Stimulated activated CD4-positive, alpha-beta T cell treated with anti-CD3 and anti-CD28 coated beads, Interleukin-4, amount 100 ng/mL, for 4 hours (primary cell): ENCODE data around the gene ELOB.

Source experiments
- DNase-seq, 2 experiments: peaks; one replicate each; pipeline ENCODE4 v3.0.0-alpha.2; 2020

ELOB gene

DNA sequence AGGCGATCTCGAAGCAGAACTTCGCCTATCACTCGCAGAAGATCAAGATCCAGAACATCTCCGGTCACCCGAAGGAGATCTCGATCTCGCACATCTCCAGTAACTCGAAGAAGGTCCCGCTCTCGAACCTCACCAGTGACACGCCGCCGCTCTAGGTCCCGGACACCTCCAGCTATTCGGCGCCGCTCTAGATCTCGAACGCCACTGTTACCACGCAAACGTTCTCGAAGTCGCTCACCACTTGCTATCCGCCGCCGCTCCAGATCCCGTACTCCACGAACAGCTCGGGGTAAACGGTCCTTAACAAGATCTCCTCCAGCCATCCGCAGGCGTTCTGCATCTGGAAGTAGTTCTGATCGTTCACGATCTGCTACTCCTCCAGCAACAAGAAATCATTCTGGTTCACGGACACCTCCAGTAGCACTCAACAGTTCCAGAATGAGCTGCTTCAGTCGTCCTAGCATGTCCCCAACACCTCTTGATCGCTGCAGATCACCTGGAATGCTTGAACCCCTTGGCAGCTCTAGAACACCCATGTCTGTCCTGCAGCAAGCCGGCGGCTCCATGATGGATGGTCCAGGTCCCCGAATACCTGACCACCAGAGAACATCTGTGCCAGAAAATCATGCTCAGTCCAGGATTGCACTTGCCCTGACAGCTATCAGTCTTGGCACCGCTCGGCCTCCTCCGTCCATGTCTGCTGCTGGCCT is 10.5 kb downstream of the ELOB start:
- no peak for DNase-seq

DNA sequence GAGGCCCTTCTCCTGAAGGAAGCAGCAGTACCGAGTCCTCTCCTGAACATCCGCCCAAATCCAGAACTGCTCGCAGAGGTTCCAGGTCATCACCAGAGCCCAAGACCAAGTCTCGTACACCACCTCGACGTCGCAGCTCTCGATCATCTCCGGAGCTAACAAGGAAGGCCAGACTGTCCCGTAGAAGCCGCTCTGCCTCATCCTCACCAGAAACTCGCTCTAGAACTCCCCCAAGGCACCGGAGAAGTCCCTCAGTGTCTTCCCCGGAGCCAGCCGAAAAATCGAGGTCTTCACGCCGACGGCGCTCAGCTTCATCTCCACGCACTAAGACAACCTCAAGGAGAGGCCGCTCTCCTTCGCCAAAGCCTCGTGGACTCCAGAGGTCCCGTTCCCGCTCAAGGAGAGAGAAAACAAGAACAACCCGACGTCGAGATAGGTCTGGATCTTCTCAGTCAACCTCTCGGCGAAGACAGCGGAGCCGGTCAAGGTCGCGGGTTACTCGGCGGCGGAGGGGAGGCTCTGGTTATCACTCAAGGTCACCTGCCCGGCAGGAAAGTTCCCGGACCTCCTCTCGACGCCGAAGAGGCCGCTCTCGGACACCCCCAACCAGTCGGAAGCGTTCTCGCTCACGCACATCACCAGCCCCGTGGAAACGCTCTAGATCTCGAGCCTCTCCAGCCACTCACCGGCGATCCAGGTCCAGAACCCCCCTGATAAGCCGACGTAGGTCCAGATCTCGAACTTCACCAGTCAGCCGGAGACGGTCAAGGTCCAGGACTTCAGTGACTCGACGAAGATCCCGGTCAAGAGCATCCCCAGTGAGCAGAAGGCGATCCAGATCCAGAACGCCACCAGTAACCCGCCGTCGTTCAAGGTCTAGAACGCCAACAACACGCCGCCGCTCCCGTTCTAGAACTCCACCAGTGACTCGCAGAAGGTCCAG is 11.3 kb downstream of the ELOB start:
- DNase-seq: no peak

DNA sequence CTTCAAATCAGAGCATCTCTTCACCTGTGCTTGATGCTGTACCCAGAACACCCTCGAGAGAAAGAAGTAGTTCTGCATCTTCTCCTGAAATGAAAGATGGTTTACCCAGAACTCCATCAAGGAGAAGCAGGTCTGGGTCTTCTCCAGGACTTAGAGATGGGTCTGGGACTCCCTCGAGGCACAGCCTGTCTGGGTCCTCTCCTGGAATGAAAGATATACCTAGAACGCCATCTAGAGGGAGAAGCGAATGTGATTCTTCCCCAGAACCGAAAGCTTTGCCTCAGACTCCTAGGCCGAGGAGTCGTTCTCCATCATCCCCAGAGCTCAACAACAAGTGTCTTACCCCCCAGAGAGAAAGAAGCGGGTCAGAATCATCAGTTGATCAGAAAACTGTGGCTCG is 12.4 kb downstream of the ELOB start:
- DNase-seq: no peak

DNA sequence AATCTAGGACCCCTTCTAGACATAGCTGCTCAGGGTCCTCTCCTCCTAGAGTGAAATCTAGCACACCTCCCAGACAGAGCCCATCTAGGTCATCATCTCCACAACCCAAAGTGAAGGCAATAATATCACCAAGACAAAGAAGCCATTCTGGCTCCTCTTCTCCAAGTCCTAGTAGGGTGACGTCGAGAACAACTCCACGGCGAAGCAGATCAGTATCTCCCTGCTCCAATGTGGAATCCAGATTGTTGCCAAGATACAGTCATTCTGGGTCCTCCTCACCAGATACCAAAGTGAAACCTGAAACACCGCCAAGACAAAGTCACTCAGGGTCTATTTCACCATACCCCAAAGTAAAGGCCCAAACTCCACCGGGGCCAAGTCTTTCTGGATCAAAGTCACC is 13.9 kb downstream of the ELOB start:
- no peak for DNase-seq

DNA sequence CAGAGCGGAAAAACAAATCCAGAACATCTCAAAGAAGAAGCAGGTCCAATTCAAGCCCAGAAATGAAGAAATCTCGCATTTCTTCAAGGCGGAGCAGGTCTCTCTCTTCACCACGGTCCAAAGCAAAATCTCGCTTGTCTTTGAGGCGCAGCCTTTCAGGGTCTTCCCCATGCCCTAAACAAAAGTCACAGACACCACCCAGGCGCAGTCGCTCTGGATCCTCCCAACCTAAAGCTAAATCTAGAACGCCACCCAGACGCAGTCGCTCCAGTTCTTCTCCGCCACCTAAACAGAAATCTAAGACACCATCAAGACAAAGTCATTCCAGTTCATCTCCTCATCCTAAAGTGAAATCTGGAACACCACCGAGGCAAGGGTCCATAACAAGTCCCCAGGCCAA is 14.4 kb downstream of the ELOB start:
- DNase-seq: no peak

DNA sequence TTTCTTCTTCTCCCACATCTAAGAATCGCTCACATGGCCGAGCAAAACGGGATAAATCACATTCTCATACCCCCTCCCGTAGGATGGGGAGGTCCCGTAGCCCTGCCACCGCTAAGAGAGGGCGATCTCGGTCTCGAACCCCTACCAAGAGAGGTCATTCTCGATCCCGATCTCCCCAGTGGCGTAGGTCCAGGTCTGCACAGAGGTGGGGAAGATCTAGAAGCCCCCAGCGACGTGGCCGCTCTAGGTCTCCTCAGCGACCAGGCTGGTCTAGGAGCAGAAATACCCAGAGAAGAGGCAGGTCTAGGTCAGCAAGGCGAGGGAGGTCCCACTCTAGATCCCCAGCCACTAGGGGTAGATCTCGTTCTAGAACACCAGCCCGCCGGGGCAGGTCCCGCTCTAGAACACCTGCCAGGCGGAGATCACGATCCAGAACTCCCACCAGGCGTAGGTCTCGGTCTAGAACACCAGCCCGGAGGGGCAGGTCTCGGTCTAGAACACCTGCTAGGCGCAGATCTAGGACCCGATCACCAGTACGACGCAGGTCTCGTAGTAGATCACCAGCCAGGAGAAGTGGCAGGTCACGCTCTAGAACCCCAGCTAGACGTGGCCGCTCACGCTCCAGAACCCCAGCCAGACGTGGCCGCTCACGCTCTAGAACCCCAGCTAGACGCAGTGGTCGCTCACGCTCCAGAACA is 15.0 kb downstream of the ELOB start:
- DNase-seq: no peak

DNA sequence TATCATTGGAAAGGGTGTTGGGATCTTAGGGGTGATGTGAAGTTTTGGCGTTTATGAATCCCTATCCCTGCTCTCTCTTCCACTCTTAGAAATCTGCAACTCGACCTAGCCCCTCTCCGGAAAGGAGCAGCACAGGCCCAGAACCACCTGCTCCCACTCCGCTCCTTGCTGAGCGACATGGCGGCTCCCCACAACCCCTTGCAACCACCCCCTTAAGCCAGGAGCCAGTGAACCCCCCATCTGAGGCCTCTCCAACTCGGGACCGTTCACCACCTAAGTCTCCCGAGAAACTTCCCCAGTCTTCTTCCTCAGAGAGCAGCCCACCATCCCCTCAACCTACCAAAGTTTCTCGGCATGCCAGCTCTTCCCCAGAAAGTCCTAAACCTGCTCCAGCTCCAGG is 15.6 kb downstream of the ELOB start:
- DNase-seq: no peak

DNA sequence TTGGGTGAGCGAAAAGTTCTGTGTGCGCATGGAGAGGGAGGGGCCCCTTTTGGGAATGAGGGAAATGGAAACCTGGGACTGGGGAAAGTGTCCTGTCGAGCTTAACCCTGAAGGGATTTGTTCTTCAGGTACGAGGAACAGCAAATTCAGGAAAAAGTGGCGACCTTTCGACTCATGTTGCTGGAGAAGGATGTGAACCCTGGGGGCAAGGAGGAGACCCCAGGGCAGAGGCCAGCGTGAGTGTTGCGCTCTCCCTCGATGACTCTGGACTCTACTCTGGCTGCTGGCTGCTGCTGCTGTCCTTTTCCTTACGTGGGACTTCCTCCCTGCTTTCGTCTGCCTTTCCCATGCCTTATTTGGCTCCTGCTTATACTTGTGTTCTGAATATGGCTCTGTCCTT is 19.7 kb downstream of the ELOB start:
- no peak for DNase-seq

DNA sequence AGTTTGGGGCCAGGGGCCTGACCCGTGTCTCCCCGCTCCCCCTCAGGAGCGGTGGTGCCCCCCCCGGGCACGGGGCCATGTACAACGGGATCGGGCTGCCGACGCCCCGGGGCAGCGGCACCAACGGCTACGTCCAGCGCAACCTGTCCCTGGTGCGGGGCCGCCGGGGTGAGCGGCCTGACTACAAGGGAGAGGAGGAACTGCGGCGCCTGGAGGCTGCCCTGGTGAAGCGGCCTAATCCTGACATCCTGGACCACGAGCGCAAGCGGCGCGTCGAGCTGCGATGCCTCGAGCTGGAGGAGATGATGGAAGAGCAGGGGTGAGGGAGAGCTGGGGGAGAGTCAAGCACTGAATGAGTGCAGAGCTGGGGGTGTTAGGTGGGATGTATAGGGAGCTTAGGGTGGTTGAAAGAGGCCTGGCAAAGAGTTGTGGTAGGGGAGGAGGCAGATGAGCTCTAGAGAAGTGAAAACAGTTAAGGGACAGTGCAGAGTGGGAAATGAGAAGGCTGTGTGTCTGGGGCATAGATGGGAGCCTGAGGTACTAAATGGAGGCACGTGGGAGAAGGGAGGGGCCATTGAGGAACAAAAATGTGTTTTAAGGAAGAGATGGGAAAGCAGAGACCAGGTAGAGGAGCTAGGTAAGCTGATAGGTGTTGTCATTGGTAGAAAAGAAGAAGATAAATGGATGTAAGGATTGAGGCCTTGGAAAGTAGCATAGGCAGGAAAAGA is 20.6 kb downstream of the ELOB start:
- DNase-seq: no peak

DNA sequence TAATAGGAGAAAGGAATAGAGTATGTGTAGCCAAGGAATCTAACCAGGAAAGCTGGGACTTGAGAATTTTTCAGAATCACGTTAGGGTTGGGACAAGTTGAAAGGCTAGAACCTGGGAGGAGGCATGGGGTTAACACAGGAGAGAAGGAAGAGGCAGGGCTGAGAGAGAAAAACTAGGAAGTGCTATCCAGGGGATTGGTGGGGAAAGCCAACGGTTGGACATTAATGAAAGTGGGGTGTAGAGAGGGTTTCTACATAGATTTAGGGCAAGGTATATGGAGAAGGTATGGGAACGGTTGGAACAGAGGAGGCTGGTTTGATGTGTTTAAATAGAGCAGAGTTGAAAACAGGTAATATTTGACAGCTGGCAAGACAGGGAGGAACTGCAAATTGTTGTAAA is 21.9 kb downstream of the ELOB start:
- no peak for DNase-seq

DNA sequence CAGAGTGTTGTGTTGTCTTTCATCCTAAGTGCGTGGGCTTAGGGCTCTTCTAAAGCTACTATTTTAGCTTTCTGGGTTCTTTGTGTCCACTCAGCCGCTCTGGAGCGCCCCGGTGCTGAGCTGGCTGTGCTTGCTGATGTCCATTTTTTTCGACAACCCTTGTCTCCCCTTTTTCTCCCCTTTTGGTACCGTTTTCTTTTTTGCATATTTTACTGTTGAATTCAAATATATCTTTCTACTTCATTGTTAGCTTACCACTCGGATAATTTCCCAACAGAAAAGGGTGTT is 23.4 kb downstream of the ELOB start:
- no peak for DNase-seq

DNA sequence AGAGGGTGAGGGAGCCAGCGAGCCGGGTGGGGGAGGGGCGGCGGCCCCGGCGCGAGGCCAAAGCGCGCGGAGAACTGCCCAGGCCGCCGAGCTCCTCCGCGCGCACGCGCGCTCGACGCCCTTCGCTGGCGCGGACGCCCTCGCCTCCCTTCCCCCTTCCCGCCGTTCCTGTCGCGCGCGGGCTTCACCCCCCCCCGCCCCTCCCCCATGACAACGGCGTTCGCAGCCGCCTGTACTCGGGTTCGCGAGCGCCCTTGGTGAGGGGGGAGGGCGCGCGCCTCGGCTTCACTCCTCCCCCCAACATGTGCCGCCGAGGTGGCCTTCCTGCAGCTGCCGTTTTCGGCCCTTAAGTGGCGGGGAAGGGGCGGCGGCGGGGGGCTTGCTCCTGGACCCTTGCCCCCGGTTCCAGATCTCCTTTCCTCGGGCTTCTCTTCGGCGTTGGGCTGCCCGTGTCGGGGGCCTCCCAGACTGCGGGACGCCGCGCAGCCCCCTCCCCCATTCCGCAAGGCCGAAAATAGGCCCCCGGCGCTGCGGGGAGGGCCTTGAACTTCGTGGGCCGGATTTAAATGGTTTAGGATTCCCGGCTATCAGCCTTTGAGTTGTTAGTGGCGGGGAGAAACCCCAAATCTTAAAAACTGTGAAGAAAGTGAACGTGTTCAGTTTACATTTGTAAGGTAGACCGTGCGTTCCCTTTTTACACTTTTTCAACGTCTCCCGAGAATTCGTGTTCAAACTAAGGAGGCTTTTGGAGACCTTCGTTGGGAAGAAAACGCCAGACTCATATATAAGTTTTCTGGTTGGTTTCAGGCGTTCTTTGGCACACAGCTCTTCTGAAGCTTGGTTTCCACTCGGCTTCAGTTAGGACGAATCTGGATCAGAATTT is 24.0 kb downstream of the ELOB start:
- peak; percentile 57 to 69 for DNase-seq

DNA sequence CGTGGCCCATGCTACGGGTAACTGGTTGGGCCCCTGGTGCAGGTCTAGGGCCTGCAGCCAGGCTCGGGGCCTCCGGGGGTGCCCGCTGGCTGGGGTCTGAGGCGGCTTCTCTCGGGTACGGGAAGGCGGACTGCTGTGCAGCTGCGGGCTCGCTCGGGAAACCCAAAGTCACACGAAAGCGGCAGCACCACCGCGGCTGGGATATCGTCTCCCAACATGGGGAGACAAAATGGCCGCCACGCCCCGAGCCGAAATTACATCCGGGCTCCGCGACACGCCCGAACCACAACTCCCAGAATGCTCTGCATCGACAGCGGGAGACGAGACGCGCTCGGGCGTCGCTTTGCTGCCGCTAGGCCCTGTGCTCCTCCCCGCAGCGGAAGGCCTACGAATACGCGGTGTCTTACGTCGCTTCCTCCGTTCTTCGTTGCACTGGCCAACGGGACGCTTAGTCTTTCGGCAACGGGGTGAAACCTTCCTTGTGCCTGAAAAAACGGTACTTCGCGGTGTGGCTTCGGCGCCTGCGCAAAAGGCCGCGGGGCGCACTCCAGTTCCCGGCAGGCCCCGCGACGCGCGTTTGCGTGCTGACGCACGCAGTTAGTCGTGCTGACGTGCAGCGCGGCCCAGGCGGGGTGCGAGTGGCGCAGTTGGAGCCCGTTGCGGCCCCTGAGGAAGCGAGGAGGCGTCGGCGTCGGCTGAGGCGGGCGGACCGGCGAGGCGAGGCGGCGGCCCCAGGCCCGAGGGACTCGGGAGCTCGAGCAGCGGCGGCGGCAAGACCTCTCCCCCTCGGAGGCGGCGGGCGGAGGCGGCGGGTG is 24.8 kb downstream of the ELOB start, which contains the start of gene SRRM2:
SRRM2 (plus strand) TSS at position 604 of the 815 bp plus-strand sequence. CDS start 3,727 bp downstream, outside the sequence.
- peak; percentile 89 to 92 for DNase-seq

DNA sequence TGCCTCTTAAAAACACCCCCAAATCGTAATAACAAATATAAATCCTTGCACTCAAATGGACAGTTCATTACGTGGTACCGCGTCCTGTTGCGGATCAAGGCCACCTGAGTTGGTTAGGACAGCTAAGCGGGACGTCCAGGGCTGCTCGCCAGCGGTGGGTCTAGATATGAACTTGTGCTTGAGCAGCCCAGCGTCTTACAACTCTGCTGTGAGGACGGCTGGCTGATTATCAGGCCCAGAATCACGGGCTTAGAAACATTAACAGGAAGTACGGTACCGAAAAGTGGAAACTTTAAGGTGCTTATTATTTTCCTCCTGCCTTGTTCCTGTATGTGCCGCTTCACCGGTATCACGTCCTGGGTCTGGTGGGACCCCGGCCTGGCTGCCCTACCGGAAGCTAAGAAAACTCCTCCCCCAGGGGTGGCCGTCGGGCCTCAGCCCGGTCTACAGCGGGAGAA is 25.5 kb downstream of the ELOB start:
- no peak for DNase-seq

DNA sequence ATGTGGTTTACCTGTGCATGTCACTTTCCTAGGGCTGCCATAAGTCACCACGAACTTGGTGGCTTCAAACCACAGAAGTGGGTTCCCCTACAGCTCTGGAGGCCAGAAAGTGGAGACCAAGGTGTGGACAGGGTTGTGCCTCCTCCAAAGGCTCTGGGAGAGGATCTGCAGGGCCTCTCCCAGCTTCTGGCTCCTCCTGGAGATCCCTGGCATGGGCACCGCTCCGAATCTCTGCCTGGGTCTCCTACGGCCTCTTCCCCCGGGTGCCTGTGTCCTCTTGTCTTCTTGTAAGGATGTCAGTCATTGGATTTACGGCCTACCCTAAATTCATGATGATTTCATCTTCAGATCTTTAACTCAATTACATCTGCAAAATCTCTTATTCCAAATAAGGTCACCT is 27.1 kb downstream of the ELOB start:
- no peak for DNase-seq

DNA sequence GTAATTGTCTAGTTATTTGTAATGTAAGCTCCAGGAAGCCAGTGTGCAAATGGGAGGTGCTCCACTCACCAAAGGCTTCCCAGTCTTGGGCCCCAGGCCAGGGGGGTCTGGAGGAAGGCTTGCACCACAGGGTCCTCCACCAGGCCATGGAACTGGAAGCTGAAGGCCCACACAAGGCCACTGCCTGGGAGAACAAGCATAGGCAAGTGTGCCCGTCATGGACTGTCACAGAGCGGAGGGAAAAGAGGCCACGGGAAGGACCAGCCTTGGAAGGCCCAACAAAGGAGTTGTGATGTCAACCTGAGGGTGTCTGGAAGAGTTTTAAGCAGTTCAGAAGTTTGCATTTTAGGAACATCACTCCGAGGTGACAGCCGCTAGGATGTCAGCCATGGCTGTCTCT is 27.6 kb downstream of the ELOB start:
- DNase-seq: no peak

DNA sequence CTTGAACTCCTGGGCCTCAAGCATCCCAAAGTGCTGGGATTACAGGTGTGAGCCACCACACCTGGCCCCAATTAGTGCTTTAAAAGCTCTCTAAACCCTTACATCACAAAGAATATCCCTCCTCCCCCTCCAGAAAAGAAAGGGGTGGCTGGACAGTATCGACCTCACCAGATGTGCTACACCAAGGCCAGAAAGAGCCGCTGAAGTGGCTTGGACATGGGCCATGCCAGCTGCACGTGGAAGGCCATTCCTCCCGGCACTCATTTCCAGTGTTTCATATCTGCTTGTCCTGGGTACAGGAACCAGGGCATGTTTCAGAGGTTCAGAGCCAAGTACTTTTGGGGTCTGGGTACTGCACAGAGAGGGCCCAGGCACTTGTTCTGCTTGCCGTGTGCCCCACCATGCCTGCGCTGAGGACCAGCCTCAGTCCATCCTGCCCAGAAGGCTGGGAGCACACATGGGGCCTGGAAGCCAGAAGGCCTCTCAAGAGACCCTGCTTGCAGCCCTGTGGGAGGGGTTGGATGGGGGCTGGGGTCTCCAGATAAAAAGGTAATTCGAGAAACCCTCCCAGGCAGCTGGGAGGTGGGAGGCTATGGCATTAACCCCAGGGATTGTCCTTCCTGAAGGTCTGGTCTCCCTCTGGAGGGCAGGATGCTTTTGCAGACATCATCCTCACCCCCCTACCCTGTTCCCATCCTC is 28.2 kb downstream of the ELOB start:
- no peak for DNase-seq

DNA sequence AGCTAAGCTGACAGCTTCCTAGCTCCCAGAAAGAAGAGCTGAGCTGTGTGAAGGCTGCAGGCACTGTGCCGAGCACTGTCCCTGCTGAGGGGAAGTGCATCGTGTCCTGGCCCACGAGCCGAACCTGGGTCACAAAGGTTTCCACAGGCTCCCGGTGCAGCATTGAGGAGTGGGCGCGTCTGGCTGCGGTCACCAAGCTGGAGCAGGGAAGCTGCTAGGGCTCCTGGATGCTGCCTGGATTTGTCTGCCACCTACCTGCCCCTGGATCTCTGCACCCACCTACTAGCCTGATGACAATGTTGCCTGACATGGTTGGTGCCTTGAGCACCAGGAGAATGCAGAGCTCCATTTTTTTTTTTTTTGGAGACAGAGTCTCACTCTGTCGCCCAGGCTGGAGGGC is 31.1 kb downstream of the ELOB start:
- DNase-seq: no peak

DNA sequence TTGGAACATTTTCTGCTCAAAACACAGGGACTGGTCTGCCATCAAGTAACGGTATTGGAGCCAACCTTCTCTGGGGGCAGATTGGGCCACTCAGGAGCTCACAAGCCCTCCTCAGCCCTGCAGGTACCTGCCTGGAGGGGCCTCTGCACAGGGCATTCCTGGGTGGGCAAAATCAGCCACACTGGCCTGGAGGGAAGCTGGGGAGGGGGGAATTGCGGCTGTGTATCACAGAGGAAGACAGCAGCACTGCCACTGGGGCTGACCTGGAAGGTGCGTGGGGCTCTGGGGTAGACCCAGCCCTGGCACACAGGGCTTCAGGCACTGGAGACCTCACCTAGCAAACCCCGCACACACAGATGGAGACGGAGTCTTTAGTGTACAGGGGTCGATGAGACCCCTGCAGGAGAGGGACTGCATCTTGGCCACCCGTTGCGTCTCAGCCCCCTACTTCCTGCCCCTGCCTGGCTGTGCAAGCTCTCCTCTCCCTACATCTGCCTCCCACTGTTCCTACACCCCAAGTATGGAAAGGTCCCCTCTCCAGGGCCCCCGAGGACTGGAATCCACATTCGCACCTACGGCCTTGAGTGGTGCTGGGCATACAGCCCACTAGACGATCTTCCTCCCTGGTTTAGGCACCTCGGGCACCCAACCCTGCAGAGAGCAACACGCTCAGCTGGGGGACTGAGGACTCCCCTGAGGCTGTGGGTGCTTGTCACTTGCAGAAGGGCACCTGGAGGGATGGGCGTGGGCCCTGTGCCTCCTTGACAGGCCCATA is 31.8 kb downstream of the ELOB start:
- DNase-seq: no peak

DNA sequence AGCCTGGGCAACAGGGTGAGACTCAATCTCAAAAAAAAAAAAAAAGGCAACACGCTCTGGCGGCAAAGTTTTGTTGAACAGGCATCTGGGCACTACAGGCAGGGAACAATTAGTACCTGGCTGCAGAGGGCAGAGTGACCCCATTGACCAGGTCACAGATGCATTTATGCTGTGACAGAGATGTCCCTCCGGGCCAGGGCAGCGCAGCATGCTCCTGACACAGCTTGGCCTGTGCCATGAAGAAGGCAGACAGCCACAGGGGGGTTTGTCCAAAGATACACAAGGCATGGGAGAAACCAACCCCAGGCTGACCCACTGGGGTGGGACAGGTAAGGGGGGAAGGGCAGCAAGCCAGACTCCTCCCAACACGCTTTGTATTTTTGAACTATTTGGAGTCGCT is 32.4 kb downstream of the ELOB start:
- no peak for DNase-seq
